HG03432 (cell line): ENCODE results near the gene CHRND.
"Not testable (repeated sequence)": the region's sequence is repeated elsewhere in the genome, so short reads cannot be mapped to it uniquely, and the experiment has no call there.

Experiments
- ATAC-seq: cut with Tn5 transposase; IDR thresholded peaks from one replicate; pipeline ENCODE4 v1.9.1; 2021; ENCODE audit warnings: mild to moderate bottlenecking, moderate library complexity; ENCODE audit not compliant: unreplicated experiment

Gene CHRND

DNA sequence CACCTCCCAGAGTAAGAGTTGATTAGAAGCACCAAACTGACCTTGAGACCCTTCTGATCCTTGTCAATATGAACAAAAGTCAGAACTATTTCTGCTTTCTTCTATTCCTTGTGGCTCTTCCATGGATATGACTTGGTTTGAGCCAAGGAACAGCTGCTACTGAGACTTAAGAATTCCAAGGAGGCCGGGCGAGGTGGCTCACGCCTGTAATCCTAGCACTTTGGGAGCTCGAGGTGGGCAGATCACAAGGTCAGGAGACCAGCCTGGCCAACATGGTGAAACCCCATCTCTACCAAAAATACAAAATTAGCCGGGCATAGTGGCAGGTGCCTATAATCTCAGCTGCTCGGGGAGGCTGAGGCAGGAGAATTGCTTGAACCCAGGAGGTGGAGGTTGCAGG is 44.5 kb downstream of the CHRND start:
- not testable (repeated sequence) for ATAC-seq

DNA sequence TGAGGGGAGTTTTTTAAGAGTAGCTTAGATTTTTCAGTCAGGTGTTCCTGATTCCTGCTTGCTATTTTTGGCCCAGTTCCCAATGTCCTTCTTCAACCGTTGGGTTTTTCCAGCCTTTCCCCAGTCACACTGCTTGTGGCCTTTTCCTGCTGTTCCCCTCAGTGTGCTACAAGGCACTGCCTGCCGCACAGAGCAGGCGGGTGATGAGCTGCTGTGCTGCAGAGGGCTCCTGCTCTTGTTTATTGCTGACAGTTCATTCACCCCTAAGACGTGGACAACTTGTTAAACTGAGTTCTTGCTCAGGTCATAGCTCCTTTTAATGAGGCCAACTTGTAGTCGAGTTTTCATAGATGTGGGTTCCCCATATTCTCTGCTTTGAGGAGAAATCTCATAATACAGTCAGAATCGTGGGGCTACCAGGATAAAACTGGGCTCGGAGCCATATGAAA is 45.1 kb downstream of the CHRND start:
- ATAC-seq = no peak

DNA sequence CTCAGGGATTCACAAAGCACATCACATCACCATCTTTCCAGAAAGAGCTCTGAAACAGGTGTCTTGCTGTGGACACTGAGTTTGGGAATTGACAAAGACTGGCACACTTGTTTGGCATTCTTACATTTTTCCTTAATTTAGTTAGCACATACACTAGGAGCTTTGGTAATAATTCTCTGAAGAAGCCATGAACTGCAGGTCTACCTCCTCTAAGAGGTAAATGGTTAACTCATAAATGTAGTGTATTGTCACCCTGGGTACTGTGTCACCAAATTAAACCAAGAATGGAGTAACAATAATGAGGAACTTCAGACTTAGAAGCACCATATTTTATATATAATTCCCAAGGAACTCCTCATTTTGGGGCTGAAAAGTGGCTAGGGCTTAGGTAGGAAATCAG is 47.1 kb downstream of the CHRND start:
- no peak for ATAC-seq

DNA sequence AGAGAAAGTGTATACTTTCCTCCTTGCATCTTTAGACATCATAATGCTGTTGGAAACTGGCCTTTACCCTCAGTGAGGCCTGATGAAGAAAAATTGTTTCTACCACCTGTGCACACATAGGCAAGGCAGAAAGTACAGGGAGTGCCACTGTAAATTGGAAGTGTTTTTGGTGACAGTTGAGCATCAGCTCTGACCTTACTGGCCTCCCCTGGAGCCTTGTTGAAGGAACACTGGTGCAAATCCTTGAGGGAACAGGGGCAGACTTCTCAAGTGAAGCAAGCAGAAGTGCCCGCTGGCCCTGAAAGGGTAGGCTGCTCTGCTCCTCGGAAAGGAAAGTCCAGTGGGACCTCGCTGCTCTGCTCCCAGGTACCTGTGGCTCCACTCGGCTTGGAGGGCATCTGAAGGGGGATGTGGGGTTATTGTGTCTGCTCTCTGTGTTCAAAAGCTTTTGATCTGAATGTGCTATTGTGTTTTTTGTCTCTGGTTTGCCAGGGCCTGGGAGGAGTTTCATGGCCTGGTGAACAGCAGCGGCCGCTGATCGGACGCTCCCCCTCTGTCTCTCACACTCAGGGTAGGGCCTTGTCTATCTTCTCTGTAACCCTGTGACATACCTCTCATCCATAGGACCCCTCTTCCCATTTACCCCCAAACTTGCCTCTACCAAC is 47.9 kb downstream of the CHRND start:
- no peak for ATAC-seq

DNA sequence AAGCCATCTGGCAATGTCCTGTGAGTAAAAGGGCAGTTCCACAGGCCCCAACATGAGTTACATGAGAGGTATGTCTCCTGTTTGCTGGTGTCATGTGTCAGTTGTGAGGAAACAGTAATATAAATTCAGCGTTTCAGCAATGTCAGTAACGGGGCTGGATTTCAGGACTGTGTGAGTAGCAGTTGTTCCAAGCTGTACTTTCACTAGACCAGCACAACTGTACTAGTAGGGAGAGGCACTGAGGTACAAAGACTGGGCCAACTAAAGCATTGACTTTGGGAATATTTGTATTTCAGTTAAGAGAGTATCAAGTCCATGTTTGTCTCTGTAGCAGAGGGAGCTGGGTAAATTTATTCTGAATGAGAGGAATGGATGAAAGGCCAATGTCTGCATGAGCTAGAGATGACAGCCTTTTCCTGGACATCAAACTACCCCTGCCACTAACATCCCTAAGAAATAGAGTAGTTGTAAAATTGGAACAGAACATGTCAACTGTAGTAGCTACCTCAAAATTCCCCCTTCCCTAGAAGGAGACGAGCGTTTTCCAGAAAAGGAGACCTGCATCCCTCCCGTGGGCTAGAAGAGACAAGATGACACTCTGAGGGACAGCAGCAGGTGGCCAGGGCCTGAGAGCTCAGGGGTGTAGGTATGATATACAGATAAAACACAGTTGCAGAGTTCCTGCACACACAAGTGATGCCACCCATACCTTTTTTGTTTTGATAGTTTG is 48.9 kb downstream of the CHRND start:
- no peak for ATAC-seq

DNA sequence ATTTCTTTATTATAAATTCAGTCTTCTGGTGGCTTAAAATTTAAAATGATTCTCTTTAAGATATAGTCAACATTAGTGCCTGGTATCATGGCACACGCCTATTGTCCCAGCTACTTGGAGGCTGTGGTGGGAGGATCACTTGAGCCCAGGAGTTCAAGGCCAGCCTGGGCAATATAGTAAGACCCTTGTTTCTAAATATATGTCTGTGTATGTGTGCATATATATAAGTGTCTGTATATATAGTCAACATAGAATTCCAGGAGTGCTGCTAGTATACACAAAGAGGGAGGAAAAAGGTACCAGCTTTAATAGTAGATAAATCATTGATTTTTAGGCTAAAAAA is 49.4 kb downstream of the CHRND start:
- ATAC-seq = no peak

DNA sequence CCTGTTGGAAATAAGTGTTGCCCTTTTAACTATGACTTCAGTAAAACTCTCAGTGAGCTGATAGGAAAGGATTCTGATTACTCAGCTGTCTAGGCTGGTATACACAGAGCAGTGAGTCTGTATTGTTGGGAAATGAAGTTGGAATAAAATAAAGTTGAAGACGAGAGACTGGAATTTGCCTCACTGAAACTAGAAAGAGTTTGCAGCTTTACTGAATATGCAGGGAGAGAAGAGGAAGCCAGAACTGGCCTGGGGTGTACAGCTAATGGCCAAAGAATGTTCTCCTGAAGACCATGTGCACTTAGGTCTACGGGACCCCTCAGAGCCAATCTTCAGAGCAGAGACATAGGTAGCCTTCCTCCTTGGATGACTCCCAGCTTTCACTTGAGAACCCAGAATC is 51.0 kb downstream of the CHRND start:
- no peak for ATAC-seq

DNA sequence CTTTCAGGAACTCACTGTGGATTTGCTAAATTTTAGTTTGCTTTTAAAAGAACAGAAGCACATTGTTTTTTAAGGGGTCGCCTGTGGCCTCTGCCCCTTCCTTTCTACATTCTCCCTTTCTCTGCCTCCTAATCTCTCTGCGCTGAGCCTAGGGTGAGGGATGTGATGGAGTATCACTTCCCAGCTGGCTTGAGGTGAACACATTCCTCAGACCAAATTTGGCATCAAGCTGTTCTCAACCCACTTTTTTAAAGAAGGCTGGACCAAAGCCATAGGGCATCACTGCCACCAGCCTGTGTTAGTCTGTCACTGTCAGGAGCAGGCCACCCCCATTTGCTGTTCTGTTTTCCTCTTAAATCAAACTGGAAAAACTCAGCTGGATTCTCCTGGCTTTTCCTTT is 51.9 kb downstream of the CHRND start:
- ATAC-seq = no peak

DNA sequence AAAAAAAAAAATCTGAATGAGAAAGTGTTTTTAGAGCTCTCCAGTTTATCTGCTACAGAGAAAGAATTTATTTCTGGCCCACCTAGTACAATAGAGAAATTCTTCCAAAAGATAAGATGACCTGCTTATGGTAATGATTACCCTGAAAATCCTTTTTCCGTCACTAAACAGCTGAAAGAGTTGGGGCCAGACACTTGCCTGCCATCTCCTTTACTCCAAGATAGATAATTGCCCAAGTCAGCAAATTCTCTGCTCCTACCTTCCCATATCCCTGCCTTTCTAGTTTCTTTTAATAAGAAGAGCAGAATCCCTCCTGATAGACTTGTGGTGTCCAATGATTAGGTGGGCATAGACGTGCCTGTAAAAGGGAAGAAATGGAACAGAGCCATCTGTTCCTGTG is 52.7 kb downstream of the CHRND start:
- ATAC-seq = no peak

DNA sequence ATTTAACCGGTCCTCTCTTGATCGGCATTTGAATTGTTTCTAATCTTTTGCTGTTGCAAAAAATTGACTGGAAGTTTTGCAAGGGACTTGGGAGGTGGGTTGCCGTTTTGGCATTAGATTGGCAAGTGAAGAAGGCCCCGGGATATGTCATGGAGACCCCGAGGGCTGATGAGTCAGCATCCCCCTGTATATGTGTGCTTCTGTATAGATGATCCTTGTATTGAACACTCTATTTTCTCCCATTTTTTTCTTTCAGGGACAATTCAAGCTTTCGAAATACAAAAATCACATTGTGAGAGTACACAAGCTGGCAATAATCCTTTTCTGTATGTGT is 54.7 kb downstream of the CHRND start:
- no peak for ATAC-seq

DNA sequence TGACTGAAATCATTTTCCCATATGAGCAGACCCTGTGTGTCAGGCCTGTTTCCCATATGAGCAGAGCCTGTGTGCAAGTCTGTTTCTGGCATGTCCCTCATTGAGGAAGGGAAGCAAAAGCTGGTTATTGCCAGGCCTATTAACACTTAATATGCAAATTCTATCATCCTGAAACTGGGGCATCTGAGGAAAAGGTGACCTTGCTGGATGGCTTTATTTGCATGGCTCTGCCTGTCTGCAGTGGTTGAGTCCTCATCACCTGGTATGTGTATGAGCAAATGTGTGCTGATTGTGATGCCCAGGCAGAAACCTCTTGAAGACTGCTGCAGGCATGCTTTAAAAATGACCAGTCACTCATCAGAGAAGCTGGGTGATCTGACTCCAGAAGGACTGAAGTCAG is 55.8 kb downstream of the CHRND start:
- ATAC-seq = no peak

DNA sequence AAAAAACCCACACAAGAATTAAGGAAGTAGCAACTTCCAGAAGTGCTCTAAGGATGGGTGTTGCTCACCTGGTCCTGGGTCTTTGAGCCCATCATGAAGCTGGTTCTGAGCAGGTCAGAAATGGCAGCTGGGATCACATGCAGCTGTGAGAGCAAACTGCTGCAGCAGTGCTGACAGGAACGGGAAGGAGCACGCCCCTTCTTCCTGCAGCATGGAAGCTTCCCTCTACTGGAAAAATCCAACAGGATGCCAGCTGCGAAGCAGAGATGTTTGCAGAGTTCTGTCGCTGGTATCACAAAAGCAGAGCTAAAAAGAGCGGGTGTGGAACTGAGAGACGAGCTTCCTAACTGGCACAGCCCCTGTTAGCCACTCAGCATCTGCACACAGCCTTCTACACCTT is 58.3 kb downstream of the CHRND start:
- ATAC-seq = no peak
